HEK293 (cell line): ENCODE measurements around the gene MYLK.
A peak's percentile ranks its signal among the peaks of the same experiment; 100 is the strongest.

Experiments used
- CTCF ChIA-PET: fragments of 350-600 bp; formaldehyde crosslinking; extraction: SDS; loops from one replicate; lab custom pipeline; 2021; ENCODE audit warnings: antibody characterized with exemption; lab: Yijun Ruan, JAX
- POLR2A ChIA-PET: fragments of 300-600 bp; formaldehyde crosslinking; extraction: SDS; loops from one replicate; lab custom pipeline; 2020; ENCODE audit warnings: antibody characterized with exemption, inconsistent platforms; lab: Yijun Ruan, JAX
- H3K27ac ChIP-seq: fragments of 200-500 bp; sonication (Bioruptor generic); 2 replicates; pipeline ENCODE4 v1.5.1; 2014; ENCODE audit warnings: low read depth, low read length, control low read depth, inconsistent platforms; ENCODE audit errors: extremely low read depth
- H3K36me3 ChIP-seq, 2 experiments: fragments of 200-500 bp in 1 of 2; sonication (Bioruptor generic) in 1 of 2; 1 replicate in 1 of 2; 2 replicates in 1 of 2; pipeline ENCODE4 v1.5.1; 2014 to 2017; ENCODE audit warnings: inconsistent platforms in 2 of 2, low read length in 2 of 2; ENCODE audit not compliant: control insufficient read depth in 2 of 2, insufficient read depth in 1 of 2
- H3K4me1 ChIP-seq: fragments of 200-500 bp; sonication (Bioruptor generic); 2 replicates; pipeline ENCODE4 v1.5.1; 2014; ENCODE audit warnings: mild to moderate bottlenecking, low read length, inconsistent platforms; ENCODE audit not compliant: control insufficient read depth, insufficient read depth
- H3K4me3 ChIP-seq: 2 replicates; pipeline ENCODE4 v1.5.1; 2011; ENCODE audit warnings: low read depth, mild to moderate bottlenecking, control low read depth, low read length, moderate library complexity
- H3K9me3 ChIP-seq: fragments of 200-500 bp; sonication (Bioruptor generic); 2 replicates; pipeline ENCODE4 v1.5.1; 2014; ENCODE audit warnings: low read depth, low read length, inconsistent platforms; ENCODE audit not compliant: control insufficient read depth, insufficient read depth
- TRIM28 ChIP-seq: IDR thresholded peaks from 2 replicates; pipeline ENCODE4 v1.6.1; 2011; ENCODE audit warnings: low read length, control low read depth, borderline replicate concordance
- ZIC2 ChIP-seq: fragments of 450-650 bp; formaldehyde crosslinking; IDR thresholded peaks from 2 replicates; pipeline ENCODE4 v1.5.1; 2016; ENCODE audit warnings: missing biosample characterization, missing genetic modification characterization
- ZNF114 ChIP-seq: fragments of 450-650 bp; formaldehyde crosslinking; IDR thresholded peaks from 2 replicates; pipeline ENCODE4 v1.5.0; 2017; ENCODE audit warnings: missing biosample characterization, missing genetic modification characterization
- ZNF140 ChIP-seq: fragments of 450-650 bp; formaldehyde crosslinking; IDR thresholded peaks from 2 replicates; pipeline ENCODE4 v1.5.1; 2016; ENCODE audit warnings: missing biosample characterization, missing genetic modification characterization
- ZNF266 ChIP-seq: fragments of 450-650 bp; formaldehyde crosslinking; IDR thresholded peaks from 2 replicates; pipeline ENCODE4 v1.5.1; 2016; ENCODE audit warnings: missing biosample characterization, missing genetic modification characterization, low read depth
- ZNF302 ChIP-seq: fragments of 450-650 bp; formaldehyde crosslinking; IDR thresholded peaks from 2 replicates; pipeline ENCODE4 v1.5.1; 2016; ENCODE audit warnings: missing biosample characterization, missing genetic modification characterization, low read depth
- ZNF324 ChIP-seq: fragments of 450-650 bp; formaldehyde crosslinking; IDR thresholded peaks from 2 replicates; pipeline ENCODE4 v1.5.1; 2016; ENCODE audit warnings: missing biosample characterization, missing genetic modification characterization
- ZNF335 ChIP-seq: fragments of 450-650 bp; formaldehyde crosslinking; conservative IDR thresholded peaks from 2 replicates; pipeline ENCODE4 v1.5.1; 2016; ENCODE audit warnings: missing biosample characterization, missing genetic modification characterization
- ZNF37A ChIP-seq: fragments of 450-650 bp; IDR thresholded peaks from 2 replicates; pipeline ENCODE4 v1.5.1; 2018; ENCODE audit warnings: missing biosample characterization, missing genetic modification characterization
- ZNF391 ChIP-seq: fragments of 450-650 bp; formaldehyde crosslinking; IDR thresholded peaks from 2 replicates; pipeline ENCODE4 v1.5.1; 2016; ENCODE audit warnings: low read depth, missing biosample characterization, missing genetic modification characterization, borderline replicate concordance
- ZNF529 ChIP-seq: fragments of 450-650 bp; formaldehyde crosslinking; IDR thresholded peaks from 2 replicates; pipeline ENCODE4 v1.5.1; 2017; ENCODE audit warnings: missing genetic modification characterization, missing biosample characterization; ENCODE audit not compliant: insufficient replicate concordance
- ZNF530 ChIP-seq: fragments of 450-650 bp; formaldehyde crosslinking; IDR thresholded peaks from 2 replicates; pipeline ENCODE4 v1.5.1; 2016; ENCODE audit warnings: low read depth, missing biosample characterization, missing genetic modification characterization
- ZNF610 ChIP-seq: fragments of 450-650 bp; formaldehyde crosslinking; IDR thresholded peaks from 2 replicates; pipeline ENCODE4 v1.5.1; 2016; ENCODE audit warnings: missing biosample characterization, missing genetic modification characterization, borderline replicate concordance
- ZNF621 ChIP-seq: fragments of 450-650 bp; formaldehyde crosslinking; IDR thresholded peaks from 2 replicates; pipeline ENCODE4 v1.5.1; 2017; ENCODE audit warnings: missing biosample characterization, missing genetic modification characterization
- ZNF654 ChIP-seq: fragments of 450-650 bp; formaldehyde crosslinking; IDR thresholded peaks from 2 replicates; pipeline ENCODE4 v1.5.1; 2016; ENCODE audit warnings: low read depth, missing biosample characterization, missing genetic modification characterization
- ZNF776 ChIP-seq: fragments of 450-650 bp; formaldehyde crosslinking; IDR thresholded peaks from 2 replicates; pipeline ENCODE4 v1.5.0; 2017; ENCODE audit warnings: missing biosample characterization, missing genetic modification characterization, borderline replicate concordance
- TF ChIP-seq, protein P1 (sequence below): fragments of 450-650 bp; formaldehyde crosslinking; IDR thresholded peaks from 2 replicates; pipeline ENCODE4 v1.5.1; 2016; ENCODE audit warnings: missing biosample characterization, missing genetic modification characterization
- TF ChIP-seq, protein P2 (sequence below): fragments of 450-650 bp; formaldehyde crosslinking; IDR thresholded peaks from 2 replicates; pipeline ENCODE4 v1.5.1; 2016; ENCODE audit warnings: missing biosample characterization, missing genetic modification characterization
- TF ChIP-seq, protein P3 (sequence below): fragments of 450-650 bp; formaldehyde crosslinking; IDR thresholded peaks from 2 replicates; pipeline ENCODE4 v1.5.1; 2016; ENCODE audit warnings: missing biosample characterization, missing genetic modification characterization
- TF ChIP-seq, protein P4 (sequence below): fragments of 450-650 bp; formaldehyde crosslinking; IDR thresholded peaks from 2 replicates; pipeline ENCODE4 v1.5.1; 2016; ENCODE audit warnings: missing biosample characterization, missing genetic modification characterization

Gene MYLK

DNA sequence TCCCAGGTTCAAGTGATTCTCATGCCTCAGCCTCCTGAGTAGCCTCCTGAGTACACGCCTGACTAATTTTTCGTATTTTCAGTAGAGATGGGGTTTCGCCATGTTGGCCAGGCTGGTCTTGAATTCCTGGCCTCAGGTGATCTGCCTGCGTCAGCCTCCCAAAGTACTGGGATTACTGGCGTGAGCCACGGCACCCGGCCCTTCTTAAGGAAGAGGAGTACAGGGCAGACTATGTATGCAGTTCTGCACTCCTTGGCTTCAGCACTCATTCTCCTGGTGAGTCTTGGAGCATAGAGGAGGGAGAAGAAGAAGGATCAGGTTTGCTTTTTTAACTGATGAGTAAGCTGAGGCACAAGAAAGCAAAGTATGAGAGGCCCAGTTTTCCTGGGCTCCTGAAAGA, 199.5 kb downstream of the MYLK start (continued):
- no peak for TF ChIP-seq ZNF654
- no peak for TF ChIP-seq ZNF37A (tag by site-specific recombination)

DNA sequence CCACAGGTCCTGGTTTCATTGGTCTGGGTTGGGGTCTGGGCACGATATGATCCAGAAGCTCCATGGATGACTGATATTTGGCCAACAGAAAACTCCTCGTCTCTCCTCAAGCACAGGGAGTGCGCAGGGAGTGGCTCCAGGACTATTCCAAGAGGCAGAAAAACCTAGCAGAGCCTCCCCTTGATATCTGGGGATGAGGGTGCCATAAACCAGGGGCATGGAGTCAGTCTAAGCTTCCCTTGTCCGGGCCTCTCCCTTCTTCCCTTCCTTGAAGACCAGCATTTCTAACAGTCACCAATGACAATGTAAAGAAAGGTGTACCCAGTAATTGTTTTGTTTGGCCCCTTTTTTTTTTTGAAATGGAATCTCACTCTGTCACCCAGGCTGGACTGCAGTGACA, 199.9 kb downstream of the MYLK start:
- no peak overlapping the region for H3K27ac ChIP-seq
- POLR2A ChIA-PET, result interaction anchor here (0.8 kb wide), 1 partner anchor 23 kb away, joined by 3 read pairs; no protein-coding TSS in a partner anchor
- H3K4me3 ChIP-seq, result no peak overlapping the region
- peaks cover 0 to 8% of the 10 kb centered on the region in 2 experiments; a peak in 1 of 3 replicates for H3K36me3 ChIP-seq
- H3K4me1 ChIP-seq, result no peaks in the 10 kb centered on the region
- CTCF ChIA-PET, result interaction anchor here (0.6 to 1.0 kb wide), 2 partner anchors 31 to 42 kb away, joined by 3 to 4 read pairs; no protein-coding TSS in a partner anchor
- H3K9me3 ChIP-seq, result no peaks in the 10 kb centered on the region
- no peak for TF ChIP-seq ZNF391 (tag by site-specific recombination)
- no peak for TF ChIP-seq ZNF140 (tag by site-specific recombination)
- TF ChIP-seq ZNF114, result no peak
- TF ChIP-seq, protein P1, sequence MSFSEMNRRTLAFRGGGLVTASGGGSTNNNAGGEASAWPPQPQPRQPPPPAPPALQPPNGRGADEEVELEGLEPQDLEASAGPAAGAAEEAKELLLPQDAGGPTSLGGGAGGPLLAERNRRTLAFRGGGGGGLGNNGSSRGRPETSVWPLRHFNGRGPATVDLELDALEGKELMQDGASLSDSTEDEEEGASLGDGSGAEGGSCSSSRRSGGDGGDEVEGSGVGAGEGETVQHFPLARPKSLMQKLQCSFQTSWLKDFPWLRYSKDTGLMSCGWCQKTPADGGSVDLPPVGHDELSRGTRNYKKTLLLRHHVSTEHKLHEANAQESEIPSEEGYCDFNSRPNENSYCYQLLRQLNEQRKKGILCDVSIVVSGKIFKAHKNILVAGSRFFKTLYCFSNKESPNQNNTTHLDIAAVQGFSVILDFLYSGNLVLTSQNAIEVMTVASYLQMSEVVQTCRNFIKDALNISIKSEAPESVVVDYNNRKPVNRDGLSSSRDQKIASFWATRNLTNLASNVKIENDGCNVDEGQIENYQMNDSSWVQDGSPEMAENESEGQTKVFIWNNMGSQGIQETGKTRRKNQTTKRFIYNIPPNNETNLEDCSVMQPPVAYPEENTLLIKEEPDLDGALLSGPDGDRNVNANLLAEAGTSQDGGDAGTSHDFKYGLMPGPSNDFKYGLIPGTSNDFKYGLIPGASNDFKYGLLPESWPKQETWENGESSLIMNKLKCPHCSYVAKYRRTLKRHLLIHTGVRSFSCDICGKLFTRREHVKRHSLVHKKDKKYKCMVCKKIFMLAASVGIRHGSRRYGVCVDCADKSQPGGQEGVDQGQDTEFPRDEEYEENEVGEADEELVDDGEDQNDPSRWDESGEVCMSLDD (tag by site-specific recombination), result no peak
- no peak for TF ChIP-seq ZNF530 (tag by site-specific recombination)
- TF ChIP-seq ZNF529 (tag by site-specific recombination), result no peak
- TF ChIP-seq, protein P2, sequence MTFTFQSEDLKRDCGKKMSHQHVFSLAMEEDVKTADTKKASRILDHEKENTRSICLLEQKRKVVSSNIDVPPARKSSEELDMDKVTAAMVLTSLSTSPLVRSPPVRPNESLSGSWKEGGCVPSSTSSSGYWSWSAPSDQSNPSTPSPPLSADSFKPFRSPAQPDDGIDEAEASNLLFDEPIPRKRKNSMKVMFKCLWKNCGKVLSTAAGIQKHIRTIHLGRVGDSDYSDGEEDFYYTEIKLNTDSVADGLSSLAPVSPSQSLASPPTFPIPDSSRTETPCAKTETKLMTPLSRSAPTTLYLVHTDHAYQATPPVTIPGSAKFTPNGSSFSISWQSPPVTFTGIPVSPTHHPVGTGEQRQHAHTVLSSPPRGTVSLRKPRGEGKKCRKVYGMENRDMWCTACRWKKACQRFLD (tag by site-specific recombination), result no peak
- TF ChIP-seq ZNF324 (tag by site-specific recombination), result no peak
- TF ChIP-seq ZNF610 (tag by site-specific recombination), result no peak
- TF ChIP-seq TRIM28, result no peak
- no peak for TF ChIP-seq ZNF266
- no peak for TF ChIP-seq ZNF335 (tag by site-specific recombination)
- no peak for TF ChIP-seq ZNF302 (tag by site-specific recombination)
- no peak for TF ChIP-seq ZNF621 (tag by site-specific recombination)
- no peak for TF ChIP-seq ZNF776 (tag by site-specific recombination)
- TF ChIP-seq, protein P3, sequence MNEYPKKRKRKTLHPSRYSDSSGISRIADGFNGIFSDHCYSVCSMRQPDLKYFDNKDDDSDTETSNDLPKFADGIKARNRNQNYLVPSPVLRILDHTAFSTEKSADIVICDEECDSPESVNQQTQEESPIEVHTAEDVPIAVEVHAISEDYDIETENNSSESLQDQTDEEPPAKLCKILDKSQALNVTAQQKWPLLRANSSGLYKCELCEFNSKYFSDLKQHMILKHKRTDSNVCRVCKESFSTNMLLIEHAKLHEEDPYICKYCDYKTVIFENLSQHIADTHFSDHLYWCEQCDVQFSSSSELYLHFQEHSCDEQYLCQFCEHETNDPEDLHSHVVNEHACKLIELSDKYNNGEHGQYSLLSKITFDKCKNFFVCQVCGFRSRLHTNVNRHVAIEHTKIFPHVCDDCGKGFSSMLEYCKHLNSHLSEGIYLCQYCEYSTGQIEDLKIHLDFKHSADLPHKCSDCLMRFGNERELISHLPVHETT (tag by site-specific recombination), result no peak

DNA sequence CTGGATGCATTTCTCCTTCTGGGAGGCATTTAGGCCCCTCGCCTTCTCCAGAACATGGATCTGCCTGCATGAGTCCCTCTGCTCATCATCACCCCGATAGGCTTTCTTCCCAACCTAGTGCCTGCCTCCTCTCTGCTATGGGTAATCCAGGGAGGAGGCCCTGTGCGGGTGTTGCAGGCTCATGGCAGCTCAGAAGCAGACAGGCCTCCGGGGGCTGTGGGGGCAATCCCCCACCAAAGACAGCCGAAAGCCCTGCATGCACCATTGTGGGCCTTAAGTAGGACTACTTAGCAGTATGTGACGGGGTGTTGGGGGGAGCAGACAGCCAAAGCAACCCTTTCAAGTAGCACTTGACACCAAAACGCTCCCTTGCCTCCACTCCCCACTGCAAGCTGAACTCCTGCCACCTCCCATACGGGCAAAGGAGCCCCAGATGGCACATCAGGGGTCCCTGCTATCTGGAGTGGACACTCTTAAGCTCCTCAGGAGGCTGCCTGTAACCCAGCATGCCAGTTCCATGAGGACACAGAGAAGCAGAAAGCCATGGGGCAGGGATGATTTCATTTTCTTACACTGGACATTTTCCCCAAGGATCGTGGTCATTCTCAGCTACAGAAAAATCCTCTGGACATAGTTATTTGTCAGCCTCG, 200.5 kb downstream of the MYLK start:
- TF ChIP-seq, protein P4, sequence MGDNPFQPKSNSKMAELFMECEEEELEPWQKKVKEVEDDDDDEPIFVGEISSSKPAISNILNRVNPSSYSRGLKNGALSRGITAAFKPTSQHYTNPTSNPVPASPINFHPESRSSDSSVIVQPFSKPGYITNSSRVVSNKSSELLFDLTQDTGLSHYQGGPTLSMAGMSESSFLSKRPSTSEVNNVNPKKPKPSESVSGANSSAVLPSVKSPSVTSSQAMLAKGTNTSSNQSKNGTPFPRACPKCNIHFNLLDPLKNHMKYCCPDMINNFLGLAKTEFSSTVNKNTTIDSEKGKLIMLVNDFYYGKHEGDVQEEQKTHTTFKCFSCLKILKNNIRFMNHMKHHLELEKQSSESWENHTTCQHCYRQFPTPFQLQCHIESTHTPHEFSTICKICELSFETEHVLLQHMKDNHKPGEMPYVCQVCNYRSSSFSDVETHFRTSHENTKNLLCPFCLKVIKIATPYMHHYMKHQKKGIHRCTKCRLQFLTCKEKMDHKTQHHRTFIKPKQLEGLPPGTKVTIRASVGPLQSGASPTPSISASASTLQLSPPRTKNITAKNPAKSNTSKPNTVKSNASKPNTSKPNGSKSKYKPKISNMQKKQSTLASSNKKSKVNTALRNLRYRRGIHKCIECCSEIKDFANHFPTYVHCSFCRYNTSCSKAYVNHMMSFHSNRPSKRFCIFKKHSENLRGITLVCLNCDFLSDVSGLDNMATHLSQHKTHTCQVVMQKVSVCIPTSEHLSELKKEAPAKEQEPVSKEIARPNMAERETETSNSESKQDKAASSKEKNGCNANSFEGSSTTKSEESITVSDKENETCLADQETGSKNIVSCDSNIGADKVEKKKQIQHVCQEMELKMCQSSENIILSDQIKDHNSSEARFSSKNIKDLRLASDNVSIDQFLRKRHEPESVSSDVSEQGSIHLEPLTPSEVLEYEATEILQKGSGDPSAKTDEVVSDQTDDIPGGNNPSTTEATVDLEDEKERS (tag by site-specific recombination), result no peak
- peak; percentile 96 for TF ChIP-seq ZIC2 (tag by site-specific recombination)
- ChIA-PET POLR2A (interaction anchor here (0.8 kb wide), 1 partner anchor 23 kb away, joined by 3 read pairs; no protein-coding TSS in a partner anchor), CTCF (interaction anchor here (1.0 to 1.1 kb wide), 2 partner anchors 35 to 41 kb away, joined by 3 read pairs; no protein-coding TSS in a partner anchor)
- Histone ChIP-seq H3K4me1 (no peaks in the 10 kb centered on the region), H3K9me3 (no peaks in the 10 kb centered on the region), H3K36me3 (peaks cover 0 to 8% of the 10 kb centered on the region in 2 experiments; a peak in 1 of 3 replicates), H3K27ac (no peak overlapping the region), H3K4me3 (no peak overlapping the region)
